Dermis microvascular lymphatic vessel endothelial cell (primary cell): ENCODE results near the gene AP3S1. TPM values are rescaled to one million over a fixed set of nuclear protein-coding genes. Genes with fewer than 3 reads are reported as not detected.
"Not testable (repeated sequence)": the region's sequence is repeated elsewhere in the genome, so short reads cannot be mapped to it uniquely, and the experiment has no call there.

Source experiments
- DNase-seq, 2 donors: peaks; one replicate each; pipeline versions ENCODE4 v3.0.0 to v3.0.0-alpha.2; 2010; ENCODE audit warnings: low read depth in 2 of 2
- total RNA-seq: library from RNA; depleted of rRNA; stranded (reverse); fragments of >200 nt; gene quantifications from 2 replicates; pipeline ENCODE4 v1.2.1, GENCODE V29; 2014

The AP3S1 gene
- total RNA-seq, result 50.3 and 61.9 TPM in 2 replicates

- peak; percentile 84 to 93 for DNase-seq
These were observed at the start of gene AP3S1, which contains the start of gene ATG12 for GRCh38 chr5:115841382-115842088. TSS of gene AP3S1 (plus strand) at chr5:115841935. CDS start at chr5:115842038, 103 bp downstream. TSS of gene ATG12 (minus strand) at chr5:115841565. CDS start at chr5:115841552, 13 bp downstream.

DNA sequence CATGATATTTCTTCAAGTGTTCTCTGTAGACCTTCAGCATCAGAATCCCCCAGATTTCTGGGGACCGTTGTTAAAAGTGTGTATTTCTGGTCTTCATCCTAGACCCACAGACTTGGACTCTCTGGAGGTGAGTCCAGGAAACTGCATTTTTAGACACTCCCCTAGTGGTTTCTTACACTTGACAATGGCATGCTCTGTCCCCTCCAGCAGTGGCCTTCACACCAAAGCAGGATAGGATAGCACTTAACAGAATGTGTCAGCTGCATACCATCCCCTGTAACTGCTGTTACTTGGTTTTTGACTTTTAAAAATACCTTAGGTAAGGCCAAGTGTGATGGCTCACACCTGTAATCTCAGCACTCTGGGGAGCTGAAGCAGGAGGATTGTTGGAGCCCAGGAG lies 46.0 kb upstream of the AP3S1 start:
- no peak for DNase-seq

GRCh38 chr5:115796656-115797055 lies 45.1 kb upstream of the AP3S1 start:
- DNase-seq, result no peak

- no peak for DNase-seq
These were observed 43.5 kb upstream of the AP3S1 start for GRCh38 chr5:115798252-115798651.

- no peak for DNase-seq
These were observed 41.6 kb upstream of the AP3S1 start for GRCh38 chr5:115800108-115800507.

DNA sequence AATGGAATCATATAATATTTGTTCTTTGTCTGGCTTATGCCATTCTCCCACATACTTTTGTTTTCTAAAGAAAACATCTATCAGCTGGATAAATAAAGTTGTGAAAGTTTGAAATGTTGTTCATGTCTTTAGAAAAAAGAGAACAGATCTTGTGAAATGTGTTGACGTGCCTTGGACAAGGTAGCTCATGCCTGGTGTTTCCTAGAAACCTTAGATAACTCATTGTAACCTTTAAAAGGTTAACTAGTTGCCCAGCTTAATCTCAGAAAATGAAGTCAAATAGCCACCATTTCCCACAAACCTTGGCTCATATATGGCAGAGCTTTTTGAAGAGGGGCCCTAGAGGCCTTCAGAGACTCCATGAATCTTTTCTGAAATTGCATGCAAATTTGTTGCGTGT lies 40.6 kb upstream of the AP3S1 start:
- no peak for DNase-seq

DNA sequence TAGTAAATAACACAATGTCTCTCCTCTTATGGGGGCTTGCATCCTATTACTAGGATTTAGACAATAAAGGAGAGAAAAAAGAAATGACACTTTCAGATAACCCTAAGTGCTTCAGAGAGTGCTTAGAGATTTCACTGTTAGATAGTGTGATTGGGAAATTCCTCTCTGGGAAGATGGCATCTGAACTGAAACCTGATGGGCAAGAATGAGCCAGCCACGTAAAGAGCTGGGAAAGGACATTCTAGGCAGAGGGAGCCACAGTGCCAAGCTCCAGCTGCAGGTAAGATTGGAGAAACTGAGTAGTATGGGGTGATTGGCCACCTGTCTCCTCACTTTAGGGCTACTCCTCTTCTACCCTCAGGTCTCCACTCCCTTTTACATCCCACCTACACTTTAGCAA lies 39.8 kb upstream of the AP3S1 start:
- no peak for DNase-seq

DNA sequence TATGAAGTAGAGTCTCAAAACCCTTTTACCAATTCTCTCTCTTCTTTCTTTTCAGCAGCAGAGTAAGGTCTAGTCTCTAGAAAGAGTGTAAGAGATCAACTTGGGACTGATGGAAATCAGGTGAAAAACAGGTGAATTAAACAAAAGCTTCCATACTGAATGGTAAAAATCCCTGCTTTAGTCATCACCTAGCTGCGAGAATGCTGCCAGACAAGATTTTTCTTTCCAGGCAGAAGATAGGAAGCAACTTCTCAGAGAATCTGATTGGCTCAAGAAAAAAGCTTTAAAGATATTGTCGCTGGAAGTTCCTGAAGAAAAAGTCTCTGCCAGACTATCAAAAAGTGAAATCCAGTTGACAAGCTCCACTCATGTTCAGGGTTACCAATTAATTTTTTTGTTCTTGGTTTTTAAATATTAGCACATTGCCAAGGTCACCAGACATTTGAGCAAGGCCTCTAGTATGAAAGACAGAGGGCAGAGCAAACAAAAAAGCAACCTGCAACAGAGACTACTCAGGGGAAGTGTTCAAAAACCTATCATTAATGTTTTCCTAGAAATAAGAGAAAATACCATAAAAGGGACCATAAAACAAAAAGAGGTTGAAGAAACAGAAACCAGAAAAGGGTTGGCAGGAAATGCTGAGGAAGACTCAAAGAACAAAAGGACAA lies 34.6 kb upstream of the AP3S1 start:
- no peak for DNase-seq

- DNase-seq, result no peak
These were observed 34.1 kb upstream of the AP3S1 start for GRCh38 chr5:115807654-115808052.

GRCh38 chr5:115808066-115808465 lies 33.7 kb upstream of the AP3S1 start:
- not testable (repeated sequence) for DNase-seq

DNA sequence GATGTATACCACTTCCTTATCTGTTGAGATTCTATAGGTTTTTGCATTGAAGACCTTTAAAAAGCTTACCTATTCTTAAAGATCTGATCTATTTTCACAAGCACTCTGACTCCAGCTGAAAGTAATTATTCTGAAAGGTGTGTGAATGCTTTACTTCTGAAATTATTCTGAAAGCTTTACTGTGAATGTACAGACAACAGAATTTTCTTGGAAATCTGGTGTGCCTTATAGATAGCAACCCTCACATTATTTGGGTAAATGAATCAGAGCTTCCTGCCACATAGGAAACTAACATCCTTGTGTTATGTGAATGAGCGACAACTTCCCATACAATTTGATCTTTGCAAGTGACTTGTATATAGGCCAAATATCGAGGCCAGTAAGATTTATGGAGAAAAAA lies 31.8 kb upstream of the AP3S1 start:
- peak in 1 of 2 donors; percentile 38 for DNase-seq

GRCh38 chr5:115810761-115811160 lies 31.0 kb upstream of the AP3S1 start:
- peak in 1 of 2 donors; percentile 2 for DNase-seq

- no peak for DNase-seq
These were observed 30.3 kb upstream of the AP3S1 start for GRCh38 chr5:115811406-115811805.

DNA sequence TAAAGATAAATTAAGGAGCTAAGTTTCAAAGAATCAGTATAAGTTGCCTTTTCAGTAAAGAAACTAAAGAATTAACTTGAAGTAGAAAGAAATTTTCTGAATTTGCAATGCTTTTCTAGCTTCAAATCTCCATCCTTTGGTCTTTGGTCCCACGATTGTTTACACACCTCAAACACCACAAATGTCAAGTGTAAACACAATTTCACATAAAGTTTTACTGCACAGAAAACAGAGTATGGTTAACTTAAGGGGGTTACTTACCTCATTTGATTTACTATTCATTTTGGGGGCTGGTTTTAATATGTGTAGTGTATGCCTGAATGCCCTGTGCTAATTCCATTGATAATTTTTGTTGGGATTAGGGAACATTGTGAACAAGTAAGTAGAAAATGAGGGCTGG lies 29.4 kb upstream of the AP3S1 start:
- no peak for DNase-seq

- DNase-seq, result no peak
These were observed 28.0 kb upstream of the AP3S1 start for GRCh38 chr5:115813719-115814118.

- DNase-seq, result no peak
These were observed 26.6 kb upstream of the AP3S1 start for GRCh38 chr5:115815006-115815692.

- no peak for DNase-seq
These were observed 26.0 kb upstream of the AP3S1 start for GRCh38 chr5:115815693-115816225.

DNA sequence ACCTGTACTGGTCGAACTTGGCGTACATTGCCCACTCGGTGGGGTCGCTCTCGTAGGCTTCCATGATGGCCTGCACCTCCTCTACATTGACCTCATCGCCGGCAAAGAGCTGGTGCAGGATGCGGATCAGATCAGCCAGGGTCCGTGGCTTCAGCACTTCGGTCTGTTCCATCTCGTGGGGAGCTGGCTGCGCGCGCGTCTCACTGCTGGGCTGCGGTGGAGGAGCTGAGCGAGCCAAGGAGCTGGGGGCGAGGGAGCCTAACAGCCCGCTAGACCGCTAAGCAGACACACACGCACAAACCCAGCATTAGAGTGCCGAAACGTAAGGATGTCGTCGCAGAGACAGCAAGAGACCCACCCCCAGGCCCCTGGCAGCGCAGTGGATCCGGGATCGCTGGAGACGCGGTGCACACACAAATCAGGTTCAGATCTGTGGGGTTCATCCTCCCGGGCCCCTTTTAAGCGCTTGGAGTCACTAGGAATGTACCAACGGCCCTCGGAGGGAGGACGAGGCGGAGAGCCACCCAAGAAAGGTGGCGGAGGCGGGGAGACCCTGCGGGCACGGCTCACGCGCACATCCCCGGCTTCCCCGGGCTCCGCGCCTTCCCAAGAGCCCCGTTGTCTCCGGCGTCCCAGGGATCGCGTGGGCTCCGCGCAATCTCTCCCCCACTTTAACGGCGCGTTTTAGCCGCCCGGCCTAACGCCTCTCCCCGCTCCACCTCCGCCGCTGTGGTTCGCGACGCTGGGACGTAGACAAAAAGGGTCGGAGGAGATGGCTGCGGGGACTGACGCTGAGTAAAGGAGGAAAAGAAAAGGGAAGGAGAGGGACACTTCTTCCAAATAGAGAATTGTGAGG lies 25.3 kb upstream of the AP3S1 start, which contains the start of gene CDO1:
Gene CDO1, minus strand, starts transcription at position 434 of the 856 bp plus-strand sequence. Its CDS starts 262 bp downstream, at position 172.
- peak in 1 of 2 donors; percentile 46 for DNase-seq

DNA sequence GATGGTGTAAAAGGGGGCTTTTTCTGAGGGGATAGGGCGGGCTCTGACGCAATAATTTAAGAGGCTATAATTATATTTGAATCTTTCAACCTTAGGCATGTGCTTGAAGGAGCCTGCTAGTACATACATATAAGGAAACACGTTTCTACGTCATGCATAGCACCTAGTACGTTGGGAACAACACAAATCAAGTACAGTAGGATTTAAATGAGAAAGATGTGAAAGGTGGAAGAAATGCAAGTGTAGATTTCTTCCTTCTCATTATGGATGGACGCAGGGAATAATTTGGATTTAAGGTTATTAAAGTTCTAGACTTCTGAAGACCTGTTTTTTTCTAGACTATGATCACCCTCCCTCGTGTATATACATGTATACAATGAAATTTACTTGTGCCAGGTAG lies 24.3 kb upstream of the AP3S1 start:
- no peak for DNase-seq

- DNase-seq, result no peak
These were observed 22.9 kb upstream of the AP3S1 start for GRCh38 chr5:115818821-115819220.

DNA sequence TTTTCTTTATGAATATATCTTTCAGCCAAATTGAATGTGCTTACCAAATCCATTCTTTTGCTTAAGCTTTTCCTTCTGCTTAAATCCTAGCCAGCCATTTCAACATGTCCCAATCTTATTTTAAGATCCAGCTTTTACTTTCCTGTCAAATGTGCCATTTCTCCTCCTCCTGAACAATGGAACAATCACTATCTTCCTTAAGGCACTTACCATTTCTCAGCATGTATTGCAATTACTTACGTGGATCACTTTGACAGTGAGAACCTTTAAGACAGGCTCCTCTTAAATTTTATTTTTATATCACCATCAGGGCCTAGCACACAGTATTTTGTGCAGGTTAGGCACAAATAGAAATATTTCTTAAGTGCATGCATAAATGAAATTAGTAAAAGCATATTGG lies 20.9 kb upstream of the AP3S1 start:
- DNase-seq, result no peak
